RCC 7860 (cell line): ENCODE results near the gene NHSL2.

Source experiments
- DNase-seq: peaks from one replicate; pipeline ENCODE4 v3.0.0-alpha.2; 2015; ENCODE audit warnings: low spot score
- FAIRE-seq: peaks from 2 replicates; lab custom pipeline; 2012; peaks lifted over from hg19 to GRCh38; lab: Jason Lieb, UNC

NHSL2 gene

GRCh38 chrX:72126048-72126415 is 215.4 kb downstream of the NHSL2 start:
- FAIRE-seq (no peak), DNase-seq (no peak)

GRCh38 chrX:72126539-72127140 is 216.0 kb downstream of the NHSL2 start:
- DNase-seq (peak; percentile 32), FAIRE-seq (no peak)

- no peak for DNase-seq
- FAIRE-seq, result no peak
These were observed 216.7 kb downstream of the NHSL2 start for GRCh38 chrX:72127332-72127731.

- DNase-seq (no peak), FAIRE-seq (no peak)
These were observed 217.7 kb downstream of the NHSL2 start for GRCh38 chrX:72128183-72128834.

GRCh38 chrX:72128881-72129280 is 218.2 kb downstream of the NHSL2 start:
- FAIRE-seq (no peak), DNase-seq (no peak)

- no peak for DNase-seq
- FAIRE-seq, result no peak
These were observed 219.0 kb downstream of the NHSL2 start for GRCh38 chrX:72129661-72130060.

GRCh38 chrX:72130156-72130761 is 219.6 kb downstream of the NHSL2 start:
- no peak for FAIRE-seq
- DNase-seq, result no peak

- no peak for DNase-seq
- FAIRE-seq, result no peak
These were observed 220.2 kb downstream of the NHSL2 start for GRCh38 chrX:72130762-72131250.

- DNase-seq, result peak; percentile 4
- FAIRE-seq, result no peak
These were observed 221.0 kb downstream of the NHSL2 start, which contains the start of gene RTL5 for GRCh38 chrX:72131317-72132294. Gene RTL5 (minus strand): TSS chrX:72131915.

- FAIRE-seq, result no peak
- no peak for DNase-seq
These were observed 221.8 kb downstream of the NHSL2 start for GRCh38 chrX:72132456-72132855.

GRCh38 chrX:72133851-72134546 is 223.4 kb downstream of the NHSL2 start:
- no peak for FAIRE-seq
- DNase-seq, result no peak

- FAIRE-seq, result no peak
- no peak for DNase-seq
These were observed 227.3 kb downstream of the NHSL2 start for GRCh38 chrX:72137846-72138495.

GRCh38 chrX:72139538-72139937 is 228.9 kb downstream of the NHSL2 start:
- FAIRE-seq, result no peak
- no peak for DNase-seq

GRCh38 chrX:72141372-72142004 is 230.8 kb downstream of the NHSL2 start:
- no peak for FAIRE-seq
- DNase-seq, result no peak

- FAIRE-seq (no peak), DNase-seq (no peak)
These were observed 231.6 kb downstream of the NHSL2 start for GRCh38 chrX:72142094-72142793.

- no peak for FAIRE-seq
- no peak for DNase-seq
These were observed 232.4 kb downstream of the NHSL2 start for GRCh38 chrX:72142794-72143608.

GRCh38 chrX:72143609-72143907 is 232.9 kb downstream of the NHSL2 start:
- DNase-seq, result no peak
- no peak for FAIRE-seq

GRCh38 chrX:72145181-72145580 is 234.5 kb downstream of the NHSL2 start:
- DNase-seq (no peak), FAIRE-seq (no peak)
